HepG2 (cell line): ENCODE results near the gene PSD4. TPM values are rescaled to one million over a fixed set of nuclear protein-coding genes. Genes with fewer than 3 reads are reported as not detected.
A peak's percentile ranks its signal among the peaks of the same experiment; 100 is the strongest.

Source experiments
- ARHGAP35 ChIP-seq: sonication (generic); formaldehyde crosslinking; IDR thresholded peaks from 2 replicates; pipeline ENCODE4 v1.9.0; 2022; ENCODE audit warnings: mild to moderate bottlenecking, inconsistent platforms, moderate library complexity, missing genetic modification reagents, borderline replicate concordance
- HINFP ChIP-seq: sonication (generic); formaldehyde crosslinking; IDR thresholded peaks from 2 replicates; pipeline ENCODE4 v1.4.0; 2020; ENCODE audit warnings: low read depth, mild to moderate bottlenecking, missing genetic modification reagents
- KAT8 ChIP-seq: IDR thresholded peaks from 2 replicates; pipeline ENCODE4 v1.6.1; 2016; ENCODE audit warnings: missing genetic modification reagents, missing compliant biosample characterization
- MTF2 ChIP-seq: sonication (generic); formaldehyde crosslinking; IDR thresholded peaks from 2 replicates; pipeline ENCODE4 v1.5.0; 2020; ENCODE audit warnings: missing genetic modification reagents, borderline replicate concordance
- PHF8 ChIP-seq: sonication (generic); formaldehyde crosslinking; IDR thresholded peaks from 2 replicates; pipeline ENCODE4 v1.5.0; 2020; ENCODE audit warnings: missing genetic modification reagents
- RBFOX2 ChIP-seq: fragments of 200-400 bp; formaldehyde crosslinking; IDR thresholded peaks from 2 replicates; pipeline ENCODE4 v1.6.1; 2017; ENCODE audit warnings: low read depth, mild to moderate bottlenecking, low read length
- REL ChIP-seq: sonication (generic); formaldehyde crosslinking; conservative IDR thresholded peaks from 2 replicates; pipeline ENCODE4 v1.8.0; 2022; ENCODE audit warnings: mild to moderate bottlenecking, missing genetic modification reagents, moderate library complexity
- SOX6 ChIP-seq, 2 experiments: fragments of 450-650 bp in 1 of 2; sonication (generic) in 1 of 2; formaldehyde crosslinking in 1 of 2; IDR thresholded peaks; 2 replicates each; pipeline versions ENCODE4 v1.4.0 to v1.6.1; 2017 to 2020; ENCODE audit warnings: antibody characterized with exemption in 1 of 2, mild to moderate bottlenecking in 1 of 2, missing genetic modification reagents in 1 of 2
- SRF ChIP-seq: IDR thresholded peaks from 2 replicates; pipeline ENCODE4 v1.6.1; 2011; ENCODE audit warnings: mild to moderate bottlenecking, low read depth, low read length, moderate library complexity
- TBL1XR1 ChIP-seq: fragments of 150-350 bp; IDR thresholded peaks from 2 replicates; pipeline ENCODE4 v1.6.1; 2014; ENCODE audit warnings: borderline replicate concordance, low read length; ENCODE audit not compliant: partially characterized antibody
- UBTF ChIP-seq: sonication (generic); formaldehyde crosslinking; IDR thresholded peaks from 2 replicates; pipeline ENCODE4 v1.4.0; 2020; ENCODE audit warnings: mild to moderate bottlenecking, missing genetic modification reagents
- USF2 ChIP-seq, 2 experiments: sonication (generic) in 1 of 2; formaldehyde crosslinking in 1 of 2; IDR thresholded peaks; 2 replicates each; pipeline versions ENCODE4 v1.5.1 to v1.6.1; 2011 to 2020; ENCODE audit warnings: borderline replicate concordance in 1 of 2, low read depth in 1 of 2, low read length in 1 of 2, mild to moderate bottlenecking in 1 of 2, missing genetic modification reagents in 1 of 2, moderate library complexity in 1 of 2
- ZFP36 ChIP-seq: fragments of 150-350 bp; IDR thresholded peaks from 2 replicates; pipeline ENCODE4 v1.6.1; 2018; ENCODE audit warnings: borderline replicate concordance, low read length, low read depth; ENCODE audit not compliant: partially characterized antibody
- ZNF367 ChIP-seq: sonication (generic); formaldehyde crosslinking; IDR thresholded peaks from 2 replicates; pipeline ENCODE4 v1.4.0; 2020; ENCODE audit warnings: missing genetic modification reagents, borderline replicate concordance
- ZNF552 ChIP-seq: sonication (generic); formaldehyde crosslinking; IDR thresholded peaks from 2 replicates; pipeline ENCODE4 v1.9.0; 2022; ENCODE audit warnings: missing genetic modification reagents, mild to moderate bottlenecking, borderline replicate concordance
- ZNF558 ChIP-seq: sonication (generic); formaldehyde crosslinking; IDR thresholded peaks from 2 replicates; pipeline ENCODE4 v1.9.0; 2022; ENCODE audit warnings: mild to moderate bottlenecking, missing genetic modification reagents, borderline replicate concordance
- ZNF589 ChIP-seq: sonication (generic); formaldehyde crosslinking; conservative IDR thresholded peaks from 2 replicates; pipeline ENCODE4 v1.8.0; 2022; ENCODE audit warnings: mild to moderate bottlenecking, moderate library complexity, missing genetic modification reagents
- ZXDC ChIP-seq: sonication (generic); formaldehyde crosslinking; IDR thresholded peaks from 2 replicates; pipeline ENCODE4 v1.5.0; 2020; ENCODE audit warnings: mild to moderate bottlenecking, missing genetic modification reagents
- polyA plus RNA-seq, 8 experiments: library from polyadenylated mRNA; depleted of rRNA in 3 of 8; stranded (reverse) in 7 of 8; unstranded in 1 of 8; fragments of >200 nt; fragmentation: Illumina TruSeq in 4 of 8; extraction: Trizol in 4 of 8; gene quantifications; 2 replicates each; pipeline versions ENCODE4 v1.2.1 to v1.2.3, GENCODE V29; 2011 to 2016; ENCODE audit warnings: low read depth in 4 of 8, missing spikeins in 1 of 8, mixed read lengths in 1 of 8; ENCODE audit not compliant: insufficient read depth in 1 of 8
- total RNA-seq, 5 experiments: library from RNA; depleted of rRNA; stranded (reverse); fragments of >200 nt; fragmentation: Illumina TruSeq; extraction: Trizol; gene quantifications; 2 replicates each; pipeline ENCODE4 v1.2.3, GENCODE V29; 2016; ENCODE audit warnings: low read depth in 1 of 5

Gene PSD4
- total and polyA plus RNA-seq, 2 of the 13 experiments (the other 11 are each of a cell fraction or from before 2014, with no cell fraction given), result 5.8 to 9.4 TPM

DNA sequence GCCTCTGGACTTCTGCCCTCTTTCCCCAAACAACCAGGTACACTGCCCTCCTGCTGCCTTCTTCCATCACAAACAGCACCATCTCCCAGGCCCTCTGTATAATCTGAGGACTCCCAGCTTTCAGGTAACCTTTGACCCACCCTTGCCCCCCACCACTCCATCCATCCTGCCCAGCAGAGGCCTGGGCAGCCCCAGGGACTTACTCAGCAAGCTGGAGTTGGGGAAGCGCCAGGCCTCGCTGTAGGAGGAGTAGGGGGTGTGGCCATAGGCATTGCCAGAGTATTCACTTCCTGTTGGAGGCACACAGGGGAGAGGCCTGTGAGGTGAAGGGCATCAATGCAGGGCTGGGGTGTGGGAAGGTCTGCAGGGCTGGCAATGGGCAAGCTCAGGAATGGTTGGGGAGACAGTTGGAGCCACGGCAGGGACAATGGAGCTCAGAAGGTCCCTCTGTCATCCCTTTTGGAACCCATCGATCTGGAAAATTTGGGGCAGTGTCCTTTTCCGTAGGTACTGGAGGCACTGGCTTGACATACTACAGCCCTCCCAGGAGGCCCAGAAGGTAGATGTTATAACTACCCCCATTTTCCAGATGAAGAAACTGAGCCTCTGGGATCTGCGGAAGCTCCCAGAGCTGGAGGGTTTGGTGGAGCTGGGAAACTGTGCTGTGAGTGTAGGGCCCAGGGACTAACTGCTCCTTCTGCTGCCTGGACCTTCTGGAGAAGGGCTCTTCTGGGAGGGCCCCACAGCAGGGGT is 46.3 kb downstream of the PSD4 start (continued):
- TF ChIP-seq SOX6 (IDR thresholded peaks at IDR 0.05) (no peak), SOX6 (CRISPR knock-in tag; IDR thresholded peaks at IDR 0.05) (peak; percentile 61), HINFP (CRISPR knock-in tag) (0 out of 2 replicates have a peak, but pooled peaks have one; percentile 48), USF2 (IDR thresholded peaks at IDR 0.05; ENCODE audit: low read depth, low read length) (no peak), USF2 (CRISPR knock-in tag; IDR thresholded peaks at IDR 0.05; ENCODE audit: borderline replicate concordance) (no peak), ARHGAP35 (no peak), ZNF589 (no peak), ZFP36 (no peak), ZNF558 (CRISPR knock-in tag) (no peak), REL (CRISPR knock-in tag) (no peak), PHF8 (CRISPR knock-in tag) (peak; percentile 65), UBTF (peak; percentile 67), ZNF367 (no peak), TBL1XR1 (no peak), RBFOX2 (no peak), MTF2 (CRISPR knock-in tag) (no peak), ZNF552 (CRISPR knock-in tag) (no peak), KAT8 (CRISPR knock-in tag) (peak; percentile 83), ZXDC (CRISPR knock-in tag) (no peak), SRF (no peak)
